Measurements from ENCODE around the gene RYR2.
"Not testable (repeated sequence)": the region's sequence is repeated elsewhere in the genome, so short reads cannot be mapped to it uniquely, and the experiment has no call there.

RYR2 gene

DNA sequence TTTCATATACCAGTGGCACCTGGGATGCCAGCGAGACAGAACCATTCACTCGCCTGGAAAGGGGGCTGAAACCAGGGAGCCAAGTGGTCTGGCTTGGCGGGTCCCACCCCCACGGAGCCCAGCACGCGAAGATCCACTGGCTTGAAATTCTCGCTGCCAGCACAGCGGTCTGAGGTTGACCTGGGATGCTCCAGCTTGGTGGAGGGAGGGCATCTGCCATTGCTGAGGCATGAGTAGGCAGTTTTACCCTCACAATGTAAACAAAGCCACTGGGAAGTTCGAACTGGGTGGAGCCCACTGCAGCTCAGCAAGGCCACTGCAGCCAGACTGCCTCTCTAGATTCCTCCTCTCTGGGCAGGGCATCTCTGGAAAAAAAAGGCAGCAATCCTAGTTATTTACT lies 778.6 kb downstream of the RYR2 start:
- not testable (repeated sequence) for DNase-seq

DNA sequence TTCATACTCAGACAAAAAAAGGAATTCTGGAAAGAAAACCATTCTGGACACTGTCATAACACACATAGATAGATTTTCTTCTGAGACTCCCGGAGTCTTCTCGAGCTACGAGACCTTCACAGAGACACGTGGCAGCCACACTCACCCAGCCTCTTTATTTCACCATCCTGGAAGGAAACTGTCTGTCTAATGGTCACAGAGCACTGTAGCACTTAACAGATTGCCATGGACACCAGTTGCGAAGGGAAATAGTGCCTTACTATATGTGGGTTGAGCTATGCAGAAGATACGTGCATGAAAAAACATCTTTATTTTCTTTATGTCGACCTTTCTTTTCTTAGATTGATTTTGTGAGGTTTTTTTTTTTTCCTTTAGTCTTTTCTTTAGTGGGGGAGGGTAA lies 790.9 kb downstream of the RYR2 start:
- no peak for DNase-seq

DNA sequence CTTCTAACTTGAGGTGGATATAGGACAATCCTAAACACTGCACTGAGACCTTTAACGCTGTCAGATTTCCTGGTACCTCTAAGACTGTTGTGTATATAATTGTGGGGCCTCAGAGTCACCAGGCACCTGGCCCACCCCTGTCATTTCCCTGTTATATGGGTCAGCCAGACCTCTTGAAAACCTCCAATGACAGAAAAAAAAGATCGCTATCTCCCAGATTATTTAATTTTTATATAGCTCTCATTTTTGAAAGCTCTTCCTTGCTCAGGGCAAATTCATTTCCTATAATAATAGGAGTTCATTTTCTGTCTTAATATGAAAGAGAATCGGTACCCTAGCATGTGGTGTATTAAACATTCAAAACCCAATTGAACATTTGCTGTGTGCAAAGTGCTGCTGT lies 792.1 kb downstream of the RYR2 start:
- no peak for DNase-seq

DNA sequence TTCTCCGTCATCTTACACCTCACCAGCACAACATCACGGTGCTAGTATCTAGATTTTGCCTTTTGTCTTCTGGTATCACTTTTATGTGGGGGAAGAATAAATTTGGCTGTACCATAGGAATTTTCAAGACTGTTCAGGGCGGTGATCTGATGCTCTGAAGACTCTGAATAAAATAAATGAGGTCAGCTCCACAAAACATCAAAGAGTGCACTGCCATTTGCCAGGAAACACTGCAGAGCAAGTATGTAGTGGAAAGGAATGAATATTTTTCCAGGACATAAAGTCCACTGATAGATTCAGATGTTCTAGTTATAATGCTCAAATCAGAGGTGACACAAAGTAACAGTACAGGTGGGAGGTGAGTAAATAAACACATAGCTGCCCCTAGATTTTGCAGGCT lies 792.5 kb downstream of the RYR2 start:
- DNase-seq = no peak

DNA sequence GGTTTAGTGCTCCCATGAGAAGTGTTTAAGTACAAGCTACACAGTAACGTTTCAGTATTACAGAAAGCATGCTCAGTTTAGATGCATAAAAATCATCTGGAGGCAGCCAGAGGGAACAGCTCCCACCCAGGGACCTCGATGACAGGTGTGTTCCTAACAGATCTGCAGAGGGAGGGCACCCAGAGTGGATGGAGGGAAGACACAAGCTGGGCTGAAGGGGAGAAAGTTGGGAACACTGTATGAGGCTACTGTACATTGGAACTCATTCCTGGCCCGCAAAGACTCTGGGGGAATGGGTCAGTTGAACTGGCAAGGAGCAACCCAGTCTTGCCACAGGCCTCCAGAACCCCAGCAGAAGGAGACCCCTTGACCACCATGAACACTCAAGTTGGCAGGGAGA lies 796.3 kb downstream of the RYR2 start:
- DNase-seq = no peak

GRCh38 chr1:237838904-237839534 lies 797.0 kb downstream of the RYR2 start:
- DNase-seq = no peak

- DNase-seq = no peak
These were observed 799.5 kb downstream of the RYR2 start for GRCh38 chr1:237841485-237841884.

DNA sequence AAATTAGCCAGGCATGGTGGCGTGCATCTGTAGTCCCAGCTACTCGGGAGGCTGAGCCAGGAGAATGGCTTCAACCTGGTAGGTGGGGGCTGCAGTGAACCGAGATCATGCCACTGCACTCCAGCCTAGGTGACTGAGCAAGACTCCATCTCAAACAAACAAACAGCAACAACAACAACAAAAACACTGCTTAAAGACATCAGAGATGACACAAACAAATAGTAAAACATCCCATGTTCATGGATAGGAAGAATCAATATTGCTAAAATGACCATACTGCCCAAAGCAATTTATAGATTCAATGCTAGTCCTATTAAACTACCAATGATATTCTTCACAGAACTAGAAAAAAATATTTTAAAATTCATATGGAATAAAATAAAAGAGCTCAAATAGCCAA lies 801.5 kb downstream of the RYR2 start:
- not testable (repeated sequence) for DNase-seq

GRCh38 chr1:237851210-237851845 lies 809.3 kb downstream of the RYR2 start:
- DNase-seq = no peak

- no peak for DNase-seq
These were observed 810.4 kb downstream of the RYR2 start for GRCh38 chr1:237852342-237852741.

DNA sequence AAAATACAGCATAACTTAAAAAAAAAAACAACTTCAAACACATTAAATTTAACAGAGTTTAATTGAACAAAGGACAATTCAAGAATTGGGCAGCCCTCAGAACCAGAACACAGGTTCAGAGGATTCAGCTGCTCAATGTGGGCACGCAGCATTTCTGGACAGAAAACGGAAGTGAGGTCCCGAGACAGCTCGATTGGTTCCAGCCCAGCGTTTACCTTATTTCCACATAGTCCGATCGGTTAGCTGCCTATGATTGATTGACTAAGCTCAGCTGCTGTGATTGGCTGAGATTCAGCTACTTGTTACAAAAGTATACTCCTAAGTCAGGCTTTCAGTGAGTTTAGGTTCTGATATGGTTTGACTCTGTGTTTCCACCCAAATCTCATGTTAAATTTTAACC lies 815.5 kb downstream of the RYR2 start:
- DNase-seq = no peak

- no peak for DNase-seq
These were observed 817.0 kb downstream of the RYR2 start for GRCh38 chr1:237858992-237859391.

GRCh38 chr1:237861944-237862343 lies 820.0 kb downstream of the RYR2 start:
- no peak for DNase-seq

GRCh38 chr1:237863234-237863633 lies 821.2 kb downstream of the RYR2 start:
- DNase-seq = no peak

GRCh38 chr1:237864338-237865244 lies 822.6 kb downstream of the RYR2 start:
- no peak for DNase-seq

- DNase-seq = no peak
These were observed 825.5 kb downstream of the RYR2 start for GRCh38 chr1:237867380-237867888.

GRCh38 chr1:237868817-237869600 lies 827.0 kb downstream of the RYR2 start:
- DNase-seq = no peak

- no peak for DNase-seq
These were observed 831.7 kb downstream of the RYR2 start for GRCh38 chr1:237873487-237874211.

GRCh38 chr1:237875291-237875690 lies 833.3 kb downstream of the RYR2 start:
- no peak for DNase-seq

- DNase-seq = no peak
These were observed 835.6 kb downstream of the RYR2 start for GRCh38 chr1:237877631-237878030.

- DNase-seq = no peak
These were observed 836.4 kb downstream of the RYR2 start for GRCh38 chr1:237878406-237878805.

DNA sequence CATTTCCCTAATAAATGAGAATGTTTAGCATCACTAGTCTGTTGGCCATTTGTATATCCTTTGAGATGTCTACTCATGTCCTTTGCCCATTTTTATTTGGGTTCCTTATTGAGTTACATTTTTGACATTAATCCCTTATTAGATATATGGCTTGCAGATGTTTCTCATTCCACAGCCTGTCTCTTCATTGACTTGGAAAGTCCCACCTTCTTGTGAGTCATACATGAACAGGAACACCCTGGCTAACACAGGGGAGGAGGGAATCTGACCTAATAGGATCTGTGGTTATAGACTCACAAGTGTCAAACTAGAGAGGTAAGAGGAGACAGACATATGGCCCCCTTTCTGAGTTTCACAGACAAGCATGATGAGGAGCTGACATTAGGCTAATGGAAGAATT lies 837.2 kb downstream of the RYR2 start:
- no peak for DNase-seq

Data from stimulated activated CD4-positive, alpha-beta T cell treated with anti-CD3 and anti-CD28 coated beads, Interleukin-4, amount 100 ng/mL, for 4 hours (primary cell).